ENCODE results near the gene GRM1.

The GRM1 gene

GRCh38 chr6:146312608-146313007, 283.7 kb downstream of the GRM1 start:
- no peak for DNase-seq (ENCODE audit: low read depth)
- in situ Hi-C loops (cut with HindIII; ENCODE audit: low sequenced_read_pairs) = no loop called here

GRCh38 chr6:146315381-146316174, 286.7 kb downstream of the GRM1 start:
- TF ChIP-seq, protein P1, sequence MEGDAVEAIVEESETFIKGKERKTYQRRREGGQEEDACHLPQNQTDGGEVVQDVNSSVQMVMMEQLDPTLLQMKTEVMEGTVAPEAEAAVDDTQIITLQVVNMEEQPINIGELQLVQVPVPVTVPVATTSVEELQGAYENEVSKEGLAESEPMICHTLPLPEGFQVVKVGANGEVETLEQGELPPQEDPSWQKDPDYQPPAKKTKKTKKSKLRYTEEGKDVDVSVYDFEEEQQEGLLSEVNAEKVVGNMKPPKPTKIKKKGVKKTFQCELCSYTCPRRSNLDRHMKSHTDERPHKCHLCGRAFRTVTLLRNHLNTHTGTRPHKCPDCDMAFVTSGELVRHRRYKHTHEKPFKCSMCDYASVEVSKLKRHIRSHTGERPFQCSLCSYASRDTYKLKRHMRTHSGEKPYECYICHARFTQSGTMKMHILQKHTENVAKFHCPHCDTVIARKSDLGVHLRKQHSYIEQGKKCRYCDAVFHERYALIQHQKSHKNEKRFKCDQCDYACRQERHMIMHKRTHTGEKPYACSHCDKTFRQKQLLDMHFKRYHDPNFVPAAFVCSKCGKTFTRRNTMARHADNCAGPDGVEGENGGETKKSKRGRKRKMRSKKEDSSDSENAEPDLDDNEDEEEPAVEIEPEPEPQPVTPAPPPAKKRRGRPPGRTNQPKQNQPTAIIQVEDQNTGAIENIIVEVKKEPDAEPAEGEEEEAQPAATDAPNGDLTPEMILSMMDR (IDR thresholded peaks at IDR 0.05; ENCODE audit: low read depth, low read length, missing control alignments) = no peak
- in situ Hi-C loops (cut with HindIII; ENCODE audit: low sequenced_read_pairs) = no loop called here
- H3K4me3 ChIP-seq (ENCODE audit: low read depth, low read length) = no peak overlapping the region
- DNase-seq (ENCODE audit: low read depth) = no peak

More at GRCh38 chr6:146312608-146313007, 283.7 kb downstream of the GRM1 start:
- no peak overlapping the region for H3K4me3 ChIP-seq (ENCODE audit: low read depth, low read length)
- TF ChIP-seq, protein P1 (IDR thresholded peaks at IDR 0.05; ENCODE audit: low read depth, low read length, missing control alignments) = no peak

- no peak overlapping the region for H3K4me3 ChIP-seq (ENCODE audit: low read depth, low read length)
- TF ChIP-seq, protein P1 (IDR thresholded peaks at IDR 0.05; ENCODE audit: low read depth, low read length, missing control alignments) = no peak
- DNase-seq (ENCODE audit: low read depth) = no peak
- in situ Hi-C loops (cut with HindIII; ENCODE audit: low sequenced_read_pairs) = no loop called here
Measured at GRCh38 chr6:146316175-146316495, 287.3 kb downstream of the GRM1 start.

GRCh38 chr6:146331013-146331412, 302.2 kb downstream of the GRM1 start:
- in situ Hi-C loops (cut with HindIII; ENCODE audit: low sequenced_read_pairs) = no loop called here
- DNase-seq (ENCODE audit: low read depth) = no peak
- TF ChIP-seq, protein P1 (IDR thresholded peaks at IDR 0.05; ENCODE audit: low read depth, low read length, missing control alignments) = no peak
- no peak overlapping the region for H3K4me3 ChIP-seq (ENCODE audit: low read depth, low read length)

DNA sequence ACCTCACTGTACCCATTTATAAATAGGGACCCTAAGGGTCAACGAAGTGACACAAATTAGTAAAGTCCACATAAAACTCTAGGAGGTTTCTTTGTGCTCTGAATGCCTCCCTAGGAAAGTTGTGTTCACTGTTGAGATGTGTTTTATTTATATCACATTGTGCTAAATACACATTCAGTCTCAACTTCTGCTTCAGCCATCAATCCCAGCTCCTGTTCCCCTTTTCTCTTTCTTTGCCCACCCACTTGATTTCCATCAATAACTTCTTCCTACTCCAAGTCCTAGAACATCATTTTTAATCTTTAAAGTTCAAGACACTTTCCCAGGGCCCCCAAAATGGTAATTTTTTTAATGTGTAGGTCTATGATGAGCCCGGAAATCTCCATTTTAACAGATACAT, 306.5 kb downstream of the GRM1 start:
- TF ChIP-seq, protein P1 (IDR thresholded peaks at IDR 0.05; ENCODE audit: low read depth, low read length, missing control alignments) = no peak
- no peak for DNase-seq (ENCODE audit: low read depth)
- in situ Hi-C loops (cut with HindIII; ENCODE audit: low sequenced_read_pairs) = no loop called here
- H3K4me3 ChIP-seq (ENCODE audit: low read depth, low read length) = no peak overlapping the region

DNA sequence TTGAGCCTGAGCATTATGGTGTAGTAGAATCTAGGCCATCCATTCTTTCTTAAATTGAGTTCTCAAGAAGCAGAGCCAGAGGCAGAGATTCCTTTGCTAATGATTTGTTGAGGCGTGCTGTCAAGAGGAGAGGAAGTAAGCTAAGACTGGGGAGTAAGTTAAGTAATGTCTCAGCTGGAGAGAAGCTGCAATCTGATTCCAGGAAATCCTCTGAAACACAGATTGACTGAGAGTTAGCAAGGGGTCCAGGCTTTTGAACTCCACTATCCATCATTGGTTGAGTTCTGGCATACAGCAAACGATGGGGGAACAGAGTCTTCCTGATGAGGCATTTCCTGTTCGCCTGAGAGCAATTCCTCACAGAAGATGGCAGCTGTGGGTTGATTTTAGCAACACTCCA, 307.3 kb downstream of the GRM1 start:
- no peak for DNase-seq (ENCODE audit: low read depth)
- TF ChIP-seq, protein P1 (IDR thresholded peaks at IDR 0.05; ENCODE audit: low read depth, low read length, missing control alignments) = no peak
- no peak overlapping the region for H3K4me3 ChIP-seq (ENCODE audit: low read depth, low read length)
- in situ Hi-C loops (cut with HindIII; ENCODE audit: low sequenced_read_pairs) = no loop called here

Data from astrocyte of the cerebellum (primary cell).